Right lobe of liver (tissue), 6 donors: ENCODE results near the gene SERP1. TPM values are rescaled to one million over a fixed set of nuclear protein-coding genes. Genes with fewer than 3 reads are reported as not detected.

Experiments
- ATAC-seq, 4 donors: fragments of 200-7000 bp; cut with Tn5 transposase; one replicate each; pipeline ENCODE4 v1.9.1; 2020; ENCODE audit warnings: mild to moderate bottlenecking in 4 of 4, moderate library complexity in 4 of 4
- DNase-seq, 3 donors: peaks; one replicate each; pipeline ENCODE4 v3.0.0-alpha.2; 2020
- H3K27ac ChIP-seq, 3 donors: fragments of 200-600 bp; one replicate each; pipeline ENCODE4 v1.8.0; 2022
- H3K27me3 ChIP-seq, 2 donors: fragments of 200-600 bp; one replicate each; pipeline ENCODE4 v1.8.0; 2022
- H3K36me3 ChIP-seq, 4 donors: fragments of 200-600 bp; sonication (generic) in 1 of 4; one replicate each; pipeline versions ENCODE4 v1.5.1 to v1.8.0; 2017 to 2022; ENCODE audit warnings: control low read depth in 1 of 4
- H3K4me1 ChIP-seq, 4 donors: fragments of 200-600 bp; sonication (generic) in 1 of 4; one replicate each; pipeline versions ENCODE4 v1.5.1 to v1.8.0; 2017 to 2022; ENCODE audit warnings: control low read depth in 1 of 4
- H3K4me3 ChIP-seq, 3 donors: fragments of 200-600 bp; one replicate each; pipeline ENCODE4 v1.8.0; 2022
- H3K9me3 ChIP-seq, 4 donors: fragments of 200-600 bp; sonication (generic) in 1 of 4; one replicate each; pipeline versions ENCODE4 v1.5.1 to v1.8.0; 2017 to 2022; ENCODE audit warnings: control low read depth in 1 of 4
- CTCF ChIP-seq, 4 donors: fragments of 200-600 bp in 3 of 4; fragments of 450-650 bp in 1 of 4; IDR thresholded peaks; one replicate each; pipeline versions ENCODE4 v1.5.1 to v1.8.0; 2016 to 2022; ENCODE audit warnings: antibody characterized with exemption in 4 of 4, mild to moderate bottlenecking in 2 of 4
- POLR2A ChIP-seq: fragments of 450-650 bp; IDR thresholded peaks from one replicate; pipeline ENCODE4 v1.6.1; 2017; ENCODE audit warnings: antibody characterized with exemption, mild to moderate bottlenecking
- WGBS: methylation state at CpG from one replicate; pipeline ENCODE4 v1.1.6; 2018; ENCODE audit warnings: low coverage, low lambda C conversion rate; ENCODE audit not compliant: insufficient coverage; ENCODE audit errors: missing lambda C conversion rate; 5-methylcytosine and 5-hydroxymethylcytosine counted together
- intact Hi-C, 2 donors: fragments of 100-400 bp; cut with DNase I; formaldehyde crosslinking; loops; one replicate each; pipeline versions ENCODE4 v1.11.2 to v1.14.1; 2022
- total RNA-seq, 6 experiments: library from RNA; depleted of rRNA in 2 of 6; stranded (reverse); fragments of >200 nt in 2 of 6; fragmentation: NEBNext Ultra II Directional in 3 of 6; extraction: Animal tissue kit (Norgen Biotek cat#: 25700) in 3 of 6; gene quantifications; one replicate each; pipeline versions ENCODE4 v1.1.0 to v1.2.4, GENCODE V29; 2016 to 2023
- donor health status: DM: no; HTN: yes; CAD: no.
- donor health status: DM: no; HTN: no; CAD: no.
- donor health status: DM: no; HTN: no; CAD: no.
- donor health status: DM: no; HTN: yes; CAD: no.
- donor health status: DM: no; HTN: yes; CAD: no.

SERP1 gene
- total RNA-seq, 6 experiments from 2014 or later: 65.6 to 367 (median 92.4) TPM

GRCh38 chr3:150494411-150494977 is 51.8 kb downstream of the SERP1 start:
- no peaks in the 10 kb centered on the region for H3K4me1 ChIP-seq
- ATAC-seq (peak in 1 of 4 donors; percentile 43), DNase-seq (no peak)
- intact Hi-C loops: loop anchor here in 1 of 2 donors (10.0 kb wide), 1 partner anchor 200 kb away; no protein-coding TSS in a partner anchor
- no peaks in the 10 kb centered on the region for H3K9me3 ChIP-seq
- H3K27ac ChIP-seq: no peak overlapping the region
- no peaks in the 10 kb centered on the region for H3K36me3 ChIP-seq
- H3K4me3 ChIP-seq: no peak overlapping the region
- TF ChIP-seq CTCF (IDR thresholded peaks at IDR 0.05): no peak
- no peak for TF ChIP-seq POLR2A
- 94% methylated on average over 5 of the region's 5 CpGs for WGBS
- no peaks in the 10 kb centered on the region for H3K27me3 ChIP-seq

Other genes with a start within 250 kb of the SERP1 start
- 10 to 100 TPM; 10.3 to 30.4 (median 13.2) TPM for gene TSC22D2, start 138.2 kb downstream of the SERP1 start, total RNA-seq
- gene EIF2A, start 291 bp upstream of the SERP1 start, total RNA-seq: 10 to 100 TPM; 29.8 to 89.9 (median 39.4) TPM
- 10 to 100 TPM; 51.1 to 72.8 (median 63.4) TPM for gene SELENOT, start 56.8 kb upstream of the SERP1 start, total RNA-seq
- under 1 TPM in 1 of 6 experiments, not detected in 5; 0.49 TPM for gene ERICH6, start 157.4 kb upstream of the SERP1 start, total RNA-seq
- gene SIAH2, start 216.7 kb upstream of the SERP1 start, total RNA-seq: 10 to 100 TPM; 20.5 to 53.0 (median 36.5) TPM